GM21515 (cell line): ENCODE measurements around the gene TLCD4.
"Not testable (repeated sequence)": the region's sequence is repeated elsewhere in the genome, so short reads cannot be mapped to it uniquely, and the experiment has no call there.

Source experiments
- ATAC-seq: cut with Tn5 transposase; IDR thresholded peaks from one replicate; pipeline ENCODE4 v1.9.1; 2021; ENCODE audit not compliant: unreplicated experiment

TLCD4 gene

DNA sequence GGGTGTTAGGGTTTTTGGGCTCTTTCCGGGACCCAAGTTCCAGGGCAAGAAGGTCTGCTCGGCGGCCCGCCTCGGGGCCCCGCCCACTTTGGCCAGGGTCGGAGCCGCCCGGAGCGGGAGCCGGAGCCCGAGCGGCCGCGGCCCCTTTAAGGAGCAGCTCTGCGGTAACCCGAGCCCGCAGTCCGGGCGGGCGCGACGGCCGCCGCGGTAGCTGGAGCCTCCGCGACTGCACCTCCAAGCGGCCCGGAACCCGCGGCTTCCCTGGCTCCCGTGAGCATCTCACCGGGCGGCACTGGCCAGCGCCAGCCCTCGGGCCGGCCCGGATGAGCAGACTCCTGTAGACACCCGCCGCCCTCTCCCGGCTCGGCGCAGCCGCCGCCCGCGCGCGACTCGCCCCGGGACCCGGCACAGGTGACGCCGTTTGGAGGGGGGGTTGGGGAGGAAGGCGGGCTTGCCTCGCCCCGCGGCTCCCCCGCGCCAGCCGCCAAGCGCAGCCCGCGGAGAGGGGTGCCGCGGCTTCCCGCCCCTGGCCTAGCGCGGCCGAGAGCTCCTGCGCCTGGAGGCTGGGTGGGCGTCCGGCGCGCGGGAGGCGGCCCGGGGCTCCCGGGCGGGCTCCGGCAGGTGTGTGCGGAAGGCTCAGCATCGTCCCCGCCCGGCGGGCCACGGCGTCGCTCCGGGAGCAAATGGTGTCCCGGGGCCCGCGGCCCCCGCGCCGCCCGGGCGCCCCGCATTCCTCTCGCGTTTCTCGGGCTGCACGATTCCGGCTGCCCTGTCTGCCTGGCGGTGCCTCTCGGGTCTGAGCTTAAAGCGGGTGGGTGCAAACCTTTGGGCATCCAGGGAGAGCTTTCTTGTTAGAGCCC, at the start of gene TLCD4:
TSS of gene TLCD4 (plus strand) at position 149 of the 860 bp plus-strand sequence. CDS start 26,547 bp downstream, outside the sequence.
- peak; percentile 71 for ATAC-seq

DNA sequence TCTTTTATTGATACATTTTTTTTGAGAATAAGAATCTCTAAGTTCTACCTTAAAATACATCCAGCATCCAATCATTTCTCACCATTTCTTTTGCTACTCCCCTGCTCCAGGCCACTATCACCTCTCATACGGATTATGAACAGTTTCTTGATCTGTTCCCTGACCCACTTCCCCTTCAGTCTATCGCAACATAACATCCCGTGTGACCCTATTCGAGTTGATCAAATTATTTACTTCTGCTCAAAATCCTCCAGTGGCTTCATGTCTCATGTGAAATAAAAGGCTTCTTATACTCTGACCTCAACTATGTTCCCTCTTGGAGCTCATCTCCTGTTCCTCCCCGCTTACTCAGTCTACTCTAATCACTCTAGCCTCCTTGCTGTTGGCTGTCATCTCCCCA, 49.6 kb upstream of the TLCD4 start:
- ATAC-seq: no peak

DNA sequence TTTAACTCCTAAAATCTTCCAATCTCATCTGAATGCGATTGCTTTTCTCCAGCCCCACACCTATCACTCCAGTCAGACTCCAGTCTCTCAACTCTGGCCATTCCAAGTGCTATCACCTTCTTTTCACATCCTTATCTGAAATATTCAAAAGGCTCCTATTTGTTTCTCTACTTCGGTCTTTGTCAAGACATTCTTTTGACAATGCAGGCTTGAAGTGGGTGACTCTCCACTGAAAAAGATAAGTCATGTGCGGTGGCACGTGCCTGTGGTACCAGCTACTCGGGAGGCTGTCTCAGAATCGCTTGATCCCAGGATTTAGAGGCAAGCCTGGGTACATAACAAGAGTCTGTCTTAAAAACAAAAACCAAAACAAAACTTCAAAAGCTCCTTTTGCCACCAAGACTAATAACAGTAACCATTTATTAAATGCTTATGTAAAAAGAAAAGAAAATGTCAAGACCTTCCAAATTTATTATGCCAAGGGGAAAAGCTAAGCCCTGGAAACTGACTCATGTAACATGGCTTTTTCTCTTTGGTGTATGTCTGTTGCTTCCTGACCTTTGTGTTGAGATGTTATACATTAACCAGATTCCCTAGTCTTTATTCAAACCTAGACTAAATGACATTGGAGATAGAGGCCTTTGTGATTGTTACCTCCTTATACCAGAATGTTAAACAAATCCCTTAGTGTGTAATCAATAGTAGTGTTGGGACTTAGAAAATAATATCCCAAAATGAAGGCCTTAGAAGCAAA, 48.0 kb upstream of the TLCD4 start:
- ATAC-seq: no peak

- no peak for ATAC-seq
Observed at GRCh38 chr1:95069710-95070093, 47.5 kb upstream of the TLCD4 start.

- no peak for ATAC-seq
Observed at GRCh38 chr1:95071539-95071938, 45.6 kb upstream of the TLCD4 start.

- ATAC-seq: peak; percentile 1
Observed at GRCh38 chr1:95072117-95072516, 45.0 kb upstream of the TLCD4 start.

DNA sequence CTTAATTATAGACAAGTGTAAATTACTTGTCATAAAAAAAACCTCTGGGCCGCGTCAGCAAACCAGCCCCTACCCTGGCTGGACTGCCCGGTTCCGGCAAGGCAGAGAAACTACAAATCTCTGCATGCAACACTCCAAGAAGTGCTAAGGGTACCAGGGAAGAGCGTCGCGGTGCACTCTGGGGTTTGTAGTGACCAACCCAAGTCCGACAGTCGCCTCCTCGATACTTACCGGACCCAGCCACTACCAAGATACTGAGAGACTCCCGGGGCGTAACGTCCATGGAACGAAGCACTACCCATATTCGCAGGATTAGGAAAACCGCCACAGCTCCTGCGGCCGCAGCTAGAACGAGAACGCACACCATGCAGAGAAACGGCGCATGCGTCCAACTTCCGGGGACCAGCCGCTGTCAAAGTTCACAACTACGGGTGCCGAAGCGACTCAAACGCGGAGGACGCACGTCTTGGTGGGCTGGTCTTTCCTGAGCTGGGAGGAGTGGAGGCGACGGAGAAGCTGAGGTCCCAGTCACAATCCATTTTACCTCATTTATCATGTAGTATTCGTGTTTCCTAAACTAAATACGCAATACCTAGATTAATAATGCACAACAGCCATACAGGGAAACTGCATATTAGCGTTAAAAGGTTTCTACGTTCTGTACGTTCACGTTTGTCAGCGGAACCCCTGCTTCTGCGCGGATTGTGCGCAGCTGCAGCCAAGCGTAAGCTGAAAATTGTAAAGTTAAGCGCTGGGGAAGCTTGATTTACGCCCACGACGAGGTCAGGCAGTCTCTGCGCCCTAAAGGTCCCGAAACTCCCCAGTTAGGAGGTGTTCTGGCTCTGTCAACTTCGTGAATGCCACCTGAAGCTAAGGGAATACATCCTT, 44.4 kb upstream of the TLCD4 start, which contains the start of gene ALG14:
TSS of gene ALG14 (minus strand) at position 420 of the 888 bp plus-strand sequence. CDS start at position 367, 53 bp downstream.
- peak; percentile 98 for ATAC-seq

DNA sequence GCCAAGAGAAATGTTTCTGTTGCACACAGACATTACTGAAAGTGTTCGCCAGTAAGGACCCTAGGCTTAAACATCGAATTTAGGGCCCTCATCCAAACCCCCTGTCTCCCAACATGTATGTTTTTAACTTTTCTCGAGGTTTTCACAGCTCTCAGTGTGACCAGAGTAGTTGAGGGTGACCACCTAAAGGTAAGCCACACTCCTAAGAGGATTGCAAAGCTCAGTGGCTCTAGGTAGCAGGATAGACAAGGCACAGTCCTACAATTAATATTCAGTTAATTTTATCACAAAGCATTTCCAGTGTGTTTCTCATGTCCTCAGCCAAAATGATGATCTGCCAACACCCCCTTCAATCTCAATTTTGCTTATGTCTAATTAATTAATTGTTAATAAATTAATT, 43.7 kb upstream of the TLCD4 start:
- no peak for ATAC-seq

DNA sequence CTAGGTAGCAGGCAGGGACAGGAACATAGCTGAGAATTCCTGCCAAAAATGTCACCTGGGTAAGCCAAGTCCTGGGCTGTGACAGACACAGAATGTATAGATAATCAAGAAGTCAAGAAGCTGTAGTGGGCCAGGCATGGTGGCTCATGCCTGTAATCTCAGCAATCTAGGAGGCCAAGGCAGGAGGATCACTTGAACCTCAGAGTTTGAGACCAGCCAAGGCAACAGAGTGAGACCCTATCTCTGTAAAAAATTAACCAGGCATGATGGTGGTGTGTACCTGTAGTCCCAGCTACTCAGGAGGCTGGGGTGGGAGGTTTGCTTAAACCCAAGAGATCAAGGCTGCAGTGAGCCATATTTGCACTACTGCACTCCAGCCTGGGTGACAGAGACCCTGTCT, 41.1 kb upstream of the TLCD4 start:
- ATAC-seq: no peak

- no peak for ATAC-seq
Observed at GRCh38 chr1:95080446-95080845, 36.7 kb upstream of the TLCD4 start.

DNA sequence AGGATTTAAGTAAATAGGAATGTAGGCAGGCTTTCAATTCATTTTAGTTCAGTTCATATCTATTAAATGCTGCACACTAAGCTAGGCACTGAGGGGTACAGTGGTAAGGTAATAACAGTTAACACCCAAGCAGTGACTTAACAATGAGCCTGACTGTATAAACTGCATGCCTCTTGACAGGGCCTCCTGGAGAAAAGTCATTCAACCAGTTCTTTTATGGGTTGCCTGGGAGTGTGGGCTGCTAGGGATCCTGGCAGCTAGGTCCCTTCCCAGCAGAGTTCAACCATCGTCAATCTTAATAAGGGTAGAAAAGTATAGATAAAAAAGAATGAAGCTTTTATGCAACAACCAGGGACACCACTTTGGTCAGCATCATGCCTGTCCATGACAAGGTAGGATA, 36.3 kb upstream of the TLCD4 start:
- ATAC-seq: no peak

DNA sequence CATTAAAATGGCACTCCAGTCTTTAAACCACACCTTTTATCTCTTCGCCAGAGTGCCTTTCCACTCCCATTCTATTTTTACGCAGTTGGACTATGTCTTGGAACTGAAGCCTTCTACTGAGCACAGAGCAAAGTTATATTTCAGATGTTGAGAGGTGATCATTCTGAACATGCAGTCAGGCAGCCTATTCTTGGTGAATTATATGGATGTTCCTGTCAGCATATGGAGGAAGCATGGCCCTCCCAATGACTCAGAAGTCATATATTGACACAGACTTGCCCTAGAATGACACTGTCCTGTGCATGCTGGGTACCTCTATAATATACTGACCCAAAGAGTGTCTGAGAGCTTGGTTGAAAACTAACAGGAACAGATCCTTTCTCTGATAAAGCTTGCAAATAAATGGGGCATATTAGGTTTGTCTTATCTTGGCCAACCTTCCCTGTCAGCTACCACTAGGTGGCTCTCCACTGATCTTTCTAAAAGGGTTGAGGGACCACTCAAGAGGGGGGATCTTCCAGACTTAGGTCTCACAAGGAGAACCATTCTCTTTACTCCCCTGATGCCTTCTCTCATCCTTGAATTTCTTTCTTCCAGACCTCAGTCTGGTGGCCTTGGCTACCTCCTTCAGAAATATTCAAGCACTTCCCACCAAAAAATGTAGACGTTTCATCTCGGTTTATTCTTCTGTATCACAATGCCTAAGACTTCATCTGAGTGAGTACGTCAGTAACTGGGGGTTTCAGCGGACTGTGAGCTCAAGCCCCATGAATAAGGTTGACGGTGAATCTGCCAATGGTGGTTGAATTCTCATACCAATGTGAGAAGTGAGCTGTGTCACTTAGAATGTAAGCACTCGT, 32.6 kb upstream of the TLCD4 start:
- peak; percentile 75 for ATAC-seq

GRCh38 chr1:95085376-95085775, 31.8 kb upstream of the TLCD4 start:
- no peak for ATAC-seq

DNA sequence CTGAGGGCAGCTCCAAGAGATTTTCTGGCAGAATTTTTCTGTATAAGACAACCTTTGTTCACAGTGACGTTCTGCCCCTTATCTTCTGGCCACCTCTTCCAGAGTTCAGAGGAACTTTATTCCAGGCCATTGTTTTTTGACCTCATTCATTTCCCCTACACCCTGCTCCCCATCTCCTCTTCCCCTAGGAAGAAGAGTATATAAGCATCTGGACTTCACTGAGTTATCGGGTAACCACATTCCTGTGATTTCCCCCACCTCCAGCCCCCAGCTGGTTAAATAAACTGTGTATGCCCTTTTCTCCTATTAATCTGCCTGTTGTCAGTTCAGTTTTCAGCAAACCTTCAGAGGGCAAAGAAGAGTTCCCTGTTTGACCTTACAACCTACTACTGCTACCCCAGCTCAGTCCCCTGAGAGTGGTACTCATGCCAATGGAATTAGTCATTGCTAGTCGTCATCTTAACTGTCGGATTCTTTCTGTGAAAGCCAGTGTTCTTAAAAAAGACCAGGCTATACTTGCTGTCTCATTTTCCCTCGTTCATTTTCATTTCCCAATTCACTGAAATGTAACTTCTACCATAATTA, 30.1 kb upstream of the TLCD4 start:
- no peak for ATAC-seq

DNA sequence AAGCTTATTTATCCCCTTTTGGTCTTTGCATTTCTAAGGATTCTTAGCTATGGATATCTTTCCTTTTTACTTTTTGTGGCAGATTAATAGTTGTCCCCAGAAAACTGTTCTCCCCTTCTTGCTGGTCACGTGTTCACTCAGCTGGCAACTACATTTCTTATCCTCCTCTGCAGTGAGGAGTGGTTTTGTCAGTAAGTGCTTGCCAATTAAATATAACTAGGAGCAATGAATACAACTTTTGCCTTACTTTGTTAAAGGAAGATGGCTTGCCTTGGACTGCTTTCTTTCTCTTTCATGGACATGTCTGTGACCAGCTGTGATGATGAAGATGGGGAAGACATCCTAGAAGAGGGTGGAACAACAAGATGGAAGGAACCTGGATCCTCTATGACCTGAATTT, 28.9 kb upstream of the TLCD4 start:
- no peak for ATAC-seq

GRCh38 chr1:95089650-95090287, 27.4 kb upstream of the TLCD4 start:
- ATAC-seq: no peak

DNA sequence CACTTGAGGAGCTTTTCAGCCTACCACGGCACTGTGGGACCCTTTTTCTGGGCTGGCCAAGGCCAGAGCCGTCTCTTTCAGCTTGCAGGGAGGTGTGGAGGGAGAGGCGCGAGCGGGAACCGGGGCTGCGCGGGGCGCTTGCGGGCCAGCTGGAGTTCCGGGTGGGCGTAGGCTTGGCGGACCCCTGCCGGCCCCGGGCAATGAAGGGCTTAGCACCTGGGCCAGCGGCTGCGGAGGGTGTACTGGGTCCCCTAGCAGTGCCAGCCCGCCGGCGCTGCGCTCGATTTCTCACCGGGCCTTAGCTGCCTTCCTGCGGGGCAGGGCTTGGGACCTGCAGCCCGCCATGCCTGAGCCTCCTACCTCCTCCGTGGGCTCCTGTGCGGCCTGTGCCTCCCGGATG, 25.9 kb upstream of the TLCD4 start:
- not testable (repeated sequence) for ATAC-seq

DNA sequence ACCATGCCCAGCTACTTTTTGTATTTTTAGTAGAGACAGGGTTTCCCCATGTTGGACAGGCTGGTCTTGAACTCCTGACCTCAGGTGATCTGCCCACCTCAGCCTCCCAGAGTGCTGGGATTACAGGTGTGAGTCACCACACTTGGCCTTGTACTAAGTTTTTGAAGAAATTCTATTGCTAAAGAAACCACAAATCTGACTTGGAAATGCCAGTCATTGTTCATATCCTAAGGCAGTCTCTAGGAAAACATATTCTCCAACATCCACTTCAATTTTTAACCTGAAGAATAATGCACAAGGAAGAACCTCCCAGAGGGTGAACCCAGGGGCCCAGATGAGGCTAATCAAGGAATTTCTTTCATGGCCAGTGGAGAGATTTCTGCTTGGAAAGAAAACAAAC, 24.3 kb upstream of the TLCD4 start:
- ATAC-seq: not testable (repeated sequence)

GRCh38 chr1:95093296-95093695, 23.9 kb upstream of the TLCD4 start:
- ATAC-seq: no peak
